Smooth muscle cell (in vitro differentiated cells): ENCODE results near the gene ZNF283. TPM values are rescaled to one million over a fixed set of nuclear protein-coding genes. Genes with fewer than 3 reads are reported as not detected.

Source experiments
- DNase-seq: peaks from one replicate; lab custom pipeline; 2025; ENCODE audit not compliant: unreplicated experiment; lab: John Stamatoyannopoulos, UW
- H2AFZ ChIP-seq: fragments of 200-600 bp; sonication (generic); 2 replicates; pipeline ENCODE4 v1.6.0; 2016; ENCODE audit warnings: antibody characterized with exemption, low read depth, mild to moderate bottlenecking
- H3F3A ChIP-seq: fragments of 200-600 bp; sonication (generic); 2 replicates; pipeline ENCODE4 v1.6.0; 2017; ENCODE audit warnings: antibody characterized with exemption, low read depth
- H3K27ac ChIP-seq: fragments of 200-600 bp; sonication (generic); 2 replicates; pipeline ENCODE4 v1.5.1; 2016; ENCODE audit warnings: low read depth, mild to moderate bottlenecking
- H3K27me3 ChIP-seq: fragments of 200-600 bp; sonication (generic); 2 replicates; pipeline ENCODE4 v1.6.1; 2016; ENCODE audit warnings: low read depth, mild to moderate bottlenecking
- H3K36me3 ChIP-seq: fragments of 200-600 bp; sonication (generic); 2 replicates; pipeline ENCODE4 v1.5.1; 2016; ENCODE audit warnings: low read depth
- H3K4me1 ChIP-seq: fragments of 200-600 bp; sonication (generic); 2 replicates; pipeline ENCODE4 v1.5.1; 2016; ENCODE audit warnings: low read depth
- H3K4me2 ChIP-seq: fragments of 200-600 bp; sonication (generic); 2 replicates; pipeline ENCODE4 v1.6.0; 2016; ENCODE audit warnings: mild to moderate bottlenecking
- H3K4me3 ChIP-seq: fragments of 200-600 bp; sonication (generic); 2 replicates; pipeline ENCODE4 v1.5.1; 2016; ENCODE audit warnings: mild to moderate bottlenecking
- H3K79me2 ChIP-seq: fragments of 200-600 bp; sonication (generic); 2 replicates; pipeline ENCODE4 v1.6.0; 2016; ENCODE audit warnings: low read depth, mild to moderate bottlenecking
- H3K9ac ChIP-seq: fragments of 200-600 bp; sonication (generic); 2 replicates; pipeline ENCODE4 v1.6.0; 2016; ENCODE audit warnings: low read depth
- H3K9me3 ChIP-seq: fragments of 200-600 bp; sonication (generic); replicated peaks from 2 replicates; pipeline ENCODE4 v1.5.1; 2016; ENCODE audit warnings: low read depth
- H4K20me1 ChIP-seq: fragments of 200-600 bp; sonication (generic); 2 replicates; pipeline ENCODE4 v1.6.0; 2016; ENCODE audit warnings: low read depth
- CTCF ChIP-seq: fragments of 200-600 bp; sonication (generic); IDR thresholded peaks from 2 replicates; pipeline ENCODE4 v1.5.1; 2017; ENCODE audit warnings: borderline replicate concordance, mild to moderate bottlenecking, antibody characterized with exemption; ENCODE audit not compliant: insufficient read depth, poor library complexity, severe bottlenecking
- WGBS: methylation state at CpG from one replicate; pipeline ENCODE4 v1.1.7; 2016; ENCODE audit warnings: low lambda C conversion rate; 5-methylcytosine and 5-hydroxymethylcytosine counted together
- polyA plus RNA-seq: library from polyadenylated mRNA; unstranded; fragments of >200 nt; fragmentation: Nextera tagmentation; extraction: Ambion mirVana; gene quantifications from 2 replicates; pipeline ENCODE4 v1.2.1, GENCODE V29; 2016
- total RNA-seq: library from RNA; depleted of rRNA; stranded (reverse); fragments of >200 nt; gene quantifications from 2 replicates; pipeline ENCODE4 v1.2.3, GENCODE V29; 2014

Gene ZNF283
- total and polyA plus RNA-seq, 2 experiments from 2014 or later, result 1.5 to 4.1 TPM

DNA sequence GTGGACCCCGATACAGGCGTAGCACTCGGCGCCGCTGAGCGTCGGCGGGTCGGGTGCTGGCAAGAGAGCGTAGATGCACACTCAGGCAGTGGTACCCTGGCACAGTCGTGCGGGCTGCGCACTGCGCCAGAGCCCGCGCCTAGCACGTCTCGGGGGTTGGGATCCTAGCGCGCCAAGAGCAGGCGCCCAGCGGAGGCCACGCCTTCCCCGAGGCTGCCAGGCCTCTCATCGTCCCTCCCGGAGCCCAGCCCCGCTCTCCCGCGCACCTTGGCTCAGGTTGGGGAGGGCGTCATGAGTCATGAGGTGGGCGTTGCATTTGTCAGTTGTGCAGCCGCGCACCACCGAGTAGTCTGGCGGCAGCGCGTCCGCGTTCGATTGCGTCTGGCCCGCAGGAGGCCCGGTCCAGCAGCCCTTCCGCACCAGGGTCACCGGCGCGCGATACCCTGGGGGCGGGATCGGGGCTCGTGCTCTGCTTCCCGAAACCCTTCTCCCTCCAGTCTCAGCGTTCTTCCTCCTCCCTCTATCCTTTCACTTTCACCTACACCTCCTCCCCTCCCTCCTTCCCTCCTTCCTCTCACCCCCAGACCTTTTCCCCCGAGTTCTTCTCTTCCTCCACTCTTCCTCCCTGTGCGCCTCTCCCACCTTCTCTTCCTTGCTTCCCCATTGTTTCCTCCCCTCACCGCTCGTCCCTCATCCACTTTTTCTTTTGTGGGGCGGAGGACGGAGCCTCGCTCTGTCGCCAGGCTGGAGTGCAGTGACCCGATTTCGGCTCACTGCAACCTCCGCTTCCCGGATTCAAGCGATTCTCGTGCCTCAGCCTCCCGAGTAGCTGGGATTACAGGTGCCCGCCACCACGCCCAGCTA lies 28.3 kb upstream of the ZNF283 start:
- DNase-seq, result no peak
- 16% methylated on average over 52 of the region's 70 CpGs for WGBS
- H3K9me3 ChIP-seq, result no peaks in the 10 kb centered on the region
- H3F3A ChIP-seq, result no peaks in the 10 kb centered on the region
- no peak overlapping the region for H3K27ac ChIP-seq
- no peaks in the 10 kb centered on the region for H3K36me3 ChIP-seq
- H3K4me2 ChIP-seq, result peak overlapping the region; percentile 81
- no peaks in the 10 kb centered on the region for H3K4me1 ChIP-seq
- H3K4me3 ChIP-seq, result peak overlapping the region; percentile 48
- peaks cover 62% of the 10 kb centered on the region for H3K27me3 ChIP-seq
- H3K9ac ChIP-seq, result no peak overlapping the region
- TF ChIP-seq CTCF, result no peak
- H2AFZ ChIP-seq, result peak overlapping the region; percentile 27
- H3K79me2 ChIP-seq, result no peaks in the 10 kb centered on the region
- H4K20me1 ChIP-seq, result no peaks in the 10 kb centered on the region

DNA sequence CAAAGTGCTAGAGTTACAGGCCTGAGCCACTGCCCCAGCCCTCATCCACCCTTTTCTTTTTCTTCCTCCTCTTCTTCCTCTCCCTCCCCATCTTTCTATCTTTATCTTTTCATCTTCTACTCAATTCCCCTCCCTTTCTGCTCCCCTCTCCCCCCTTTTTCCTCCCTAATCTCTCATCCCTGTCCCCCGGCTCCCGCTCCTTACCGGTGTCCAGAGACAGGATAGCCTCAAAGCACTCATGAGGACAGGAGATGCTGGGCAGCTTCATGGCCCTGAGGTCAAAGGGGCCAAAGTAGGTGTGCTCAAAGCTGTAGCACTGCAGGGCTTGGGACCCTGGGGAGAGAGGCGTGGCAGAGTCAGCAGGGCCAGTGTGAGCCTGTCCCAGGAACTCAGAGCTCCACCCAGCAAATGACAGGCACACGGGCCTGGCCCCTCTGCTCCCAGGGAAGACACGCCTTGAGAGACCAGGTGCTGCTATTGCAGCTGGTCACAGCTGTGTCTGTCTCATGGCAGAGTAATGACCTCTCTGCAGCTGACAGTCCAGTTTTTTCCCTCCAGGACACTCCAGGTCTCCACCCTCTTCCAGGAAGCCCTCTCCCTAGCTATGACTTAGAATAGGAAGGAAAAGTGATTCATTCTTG lies 27.5 kb upstream of the ZNF283 start:
- Histone ChIP-seq H3K4me1 (no peaks in the 10 kb centered on the region), H3K4me3 (no peak overlapping the region), H3K9me3 (no peaks in the 10 kb centered on the region), H4K20me1 (no peaks in the 10 kb centered on the region), H3K27me3 (peaks cover 60% of the 10 kb centered on the region), H2AFZ (no peak overlapping the region), H3F3A (no peaks in the 10 kb centered on the region), H3K36me3 (no peaks in the 10 kb centered on the region), H3K4me2 (no peak overlapping the region), H3K9ac (no peak overlapping the region), H3K79me2 (no peaks in the 10 kb centered on the region), H3K27ac (no peak overlapping the region)
- WGBS, result 66% methylated on average over 6 of the region's 6 CpGs
- no peak for DNase-seq
- TF ChIP-seq CTCF, result no peak

DNA sequence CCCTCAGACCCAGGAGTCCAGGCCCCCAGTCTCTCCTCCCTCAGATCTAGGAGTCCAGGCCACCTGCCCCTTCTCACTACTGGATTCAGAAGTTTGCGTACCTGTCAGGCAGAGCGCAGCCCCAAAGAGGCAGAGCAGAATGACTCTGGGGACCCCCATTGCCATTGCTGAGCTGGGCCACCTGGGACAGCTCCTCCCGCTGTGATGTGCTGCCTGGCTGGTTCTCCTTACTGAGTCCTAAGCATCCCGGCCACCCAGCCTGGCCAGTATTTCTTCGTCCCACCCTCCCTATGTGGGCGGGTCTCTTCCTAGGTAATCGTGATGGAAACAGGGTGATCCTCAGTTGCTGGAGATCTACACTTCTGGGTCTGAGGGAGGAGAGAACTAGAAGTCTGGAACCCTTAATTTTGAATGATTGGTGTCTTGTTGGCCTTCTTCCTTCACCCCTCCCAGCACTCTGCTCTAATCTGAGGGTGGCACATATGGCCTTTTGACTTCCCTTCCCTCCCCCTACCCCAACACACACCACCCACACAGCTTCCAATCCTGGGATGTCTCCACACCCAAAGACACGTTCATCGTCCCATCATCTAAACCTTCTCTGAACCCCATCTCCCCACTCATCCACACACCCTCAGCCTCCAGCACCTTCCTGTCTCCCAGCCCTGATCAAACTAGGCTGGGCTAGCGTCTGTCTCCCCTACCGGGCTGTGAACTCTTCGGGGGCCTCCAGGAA lies 24.7 kb upstream of the ZNF283 start, which contains the start of gene LYPD5:
LYPD5 (minus strand) TSS at position 232 of the 736 bp plus-strand sequence; CDS start at position 165, 67 bp downstream.
- no peak for DNase-seq
- H3K27ac ChIP-seq, result no peak within 1 kb of the TSS
- no peak within 1 kb of the TSS for H3K4me2 ChIP-seq
- peaks cover 37% of the 10 kb centered on the region for H3K27me3 ChIP-seq
- H2AFZ ChIP-seq, result no peak within 1 kb of the TSS
- no peak within 1 kb of the TSS for H3K9ac ChIP-seq
- H3K79me2 ChIP-seq, result no peaks in the 10 kb centered on the region
- no peaks in the 10 kb centered on the region for H3K9me3 ChIP-seq
- H3K4me3 ChIP-seq, result no peak within 1 kb of the TSS
- H3F3A ChIP-seq, result no peaks in the 10 kb centered on the region
- 62% methylated on average over 12 of the region's 12 CpGs for WGBS
- TF ChIP-seq CTCF, result no peak
- H4K20me1 ChIP-seq, result no peaks in the 10 kb centered on the region
- H3K36me3 ChIP-seq, result no peaks in the 10 kb centered on the region
- no peaks in the 10 kb centered on the region for H3K4me1 ChIP-seq
